Transverse colon (tissue), 4 donors: ENCODE results near the gene FLAD1.

Experiments used
- EP300 ChIP-seq: sonication (generic); formaldehyde crosslinking; IDR thresholded peaks from one replicate; pipeline ENCODE4 v1.6.1; 2017; ENCODE audit warnings: antibody characterized with exemption, low read depth
- POLR2A ChIP-seq: fragments of 450-650 bp; IDR thresholded peaks from one replicate; pipeline ENCODE4 v1.6.1; 2016; ENCODE audit warnings: antibody characterized with exemption, mild to moderate bottlenecking, moderate library complexity
- POLR2AphosphoS5 ChIP-seq, 3 donors: sonication (generic); formaldehyde crosslinking; IDR thresholded peaks; one replicate each; pipeline ENCODE4 v1.6.1; 2016; ENCODE audit warnings: antibody characterized with exemption in 3 of 3
- TF ChIP-seq, protein P1 (sequence below), 5 experiments: fragments of 200-600 bp in 3 of 5; fragments of 450-650 bp in 2 of 5; sonication (generic) in 3 of 5; IDR thresholded peaks; 1 replicate in 2 of 5; 2 replicates in 3 of 5; pipeline ENCODE4 v1.5.1; 2016 to 2017; ENCODE audit warnings: antibody characterized with exemption in 5 of 5, inconsistent platforms in 3 of 5, mild to moderate bottlenecking in 2 of 5, moderate library complexity in 1 of 5

DNA sequence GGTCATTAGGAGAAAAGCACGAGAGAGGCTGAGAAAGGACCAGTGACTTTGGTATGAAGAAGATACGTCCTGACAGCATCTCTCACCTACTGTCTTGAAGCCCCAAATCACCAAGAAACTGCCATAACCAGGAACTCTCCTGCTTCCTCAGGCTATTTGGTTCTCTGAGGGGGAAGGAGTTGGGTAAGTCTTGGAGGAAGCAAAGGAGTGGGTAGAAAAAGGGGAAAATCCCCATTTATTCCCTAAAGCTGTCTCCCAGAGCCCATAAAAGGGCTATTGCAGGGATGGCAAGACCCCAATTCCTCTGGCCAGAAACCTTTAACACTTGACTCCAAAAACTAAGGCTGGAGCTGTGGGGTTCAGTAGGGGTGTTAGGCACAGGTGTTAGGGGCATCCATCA is 25.1 kb upstream of the FLAD1 start:
- TF ChIP-seq, protein P1, sequence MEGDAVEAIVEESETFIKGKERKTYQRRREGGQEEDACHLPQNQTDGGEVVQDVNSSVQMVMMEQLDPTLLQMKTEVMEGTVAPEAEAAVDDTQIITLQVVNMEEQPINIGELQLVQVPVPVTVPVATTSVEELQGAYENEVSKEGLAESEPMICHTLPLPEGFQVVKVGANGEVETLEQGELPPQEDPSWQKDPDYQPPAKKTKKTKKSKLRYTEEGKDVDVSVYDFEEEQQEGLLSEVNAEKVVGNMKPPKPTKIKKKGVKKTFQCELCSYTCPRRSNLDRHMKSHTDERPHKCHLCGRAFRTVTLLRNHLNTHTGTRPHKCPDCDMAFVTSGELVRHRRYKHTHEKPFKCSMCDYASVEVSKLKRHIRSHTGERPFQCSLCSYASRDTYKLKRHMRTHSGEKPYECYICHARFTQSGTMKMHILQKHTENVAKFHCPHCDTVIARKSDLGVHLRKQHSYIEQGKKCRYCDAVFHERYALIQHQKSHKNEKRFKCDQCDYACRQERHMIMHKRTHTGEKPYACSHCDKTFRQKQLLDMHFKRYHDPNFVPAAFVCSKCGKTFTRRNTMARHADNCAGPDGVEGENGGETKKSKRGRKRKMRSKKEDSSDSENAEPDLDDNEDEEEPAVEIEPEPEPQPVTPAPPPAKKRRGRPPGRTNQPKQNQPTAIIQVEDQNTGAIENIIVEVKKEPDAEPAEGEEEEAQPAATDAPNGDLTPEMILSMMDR (IDR thresholded peaks at IDR 0.05), result no peak
- TF ChIP-seq POLR2AphosphoS5 (IDR thresholded peaks at IDR 0.05) (no peak), POLR2A (no peak), EP300 (no peak)
